Measurements from ENCODE around the gene C17orf107. TPM values are rescaled to one million over a fixed set of nuclear protein-coding genes. Genes with fewer than 3 reads are reported as not detected.

Gene C17orf107
- total RNA-seq, 2 experiments from 2014 or later, result 0.76 to 0.79 TPM

DNA sequence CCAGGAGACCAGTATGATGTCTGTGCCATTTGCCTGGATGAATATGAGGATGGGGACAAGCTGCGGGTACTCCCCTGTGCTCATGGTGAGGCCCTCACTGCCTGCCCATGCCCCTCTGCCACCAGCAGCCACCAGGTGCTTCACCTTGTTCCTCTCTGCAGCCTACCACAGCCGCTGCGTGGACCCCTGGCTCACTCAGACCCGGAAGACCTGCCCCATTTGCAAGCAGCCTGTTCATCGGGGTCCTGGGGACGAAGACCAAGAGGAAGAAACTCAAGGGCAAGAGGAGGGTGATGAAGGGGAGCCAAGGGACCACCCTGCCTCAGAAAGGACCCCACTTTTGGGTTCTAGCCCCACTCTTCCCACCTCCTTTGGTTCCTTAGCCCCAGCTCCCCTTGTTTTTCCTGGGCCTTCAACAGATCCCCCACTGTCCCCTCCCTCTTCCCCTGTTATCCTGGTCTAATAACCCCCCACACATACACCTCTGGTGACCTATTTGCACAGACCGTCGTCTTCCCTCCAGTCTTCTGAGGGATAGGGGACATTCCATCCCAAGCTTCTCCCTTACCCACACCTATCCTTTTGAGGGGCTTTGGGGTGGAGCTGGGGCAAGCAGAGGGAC is 45.3 kb downstream of the C17orf107 start:
- Histone ChIP-seq H3K9me2 (ENCODE audit: insufficient read depth, low read length) (no peaks in the 10 kb centered on the region), H3K36me3 (ENCODE audit: insufficient read depth, low read length) (peaks cover 79% of the 10 kb centered on the region), H4K20me1 (ENCODE audit: insufficient read depth, low read length) (peaks cover 19% of the 10 kb centered on the region), H3K79me2 (ENCODE audit: insufficient read depth, low read depth, low read length) (peaks cover 75% of the 10 kb centered on the region), H3K4me1 (ENCODE audit: insufficient read depth, low read length, poor library complexity, severe bottlenecking) (peaks cover 57% of the 10 kb centered on the region), H3K4me3 (ENCODE audit: low read depth, low read length, poor library complexity, severe bottlenecking) (peak overlapping the region; percentile 100), H3K27ac (ENCODE audit: low read depth, low read length, poor library complexity, severe bottlenecking) (peak overlapping the region; percentile 99), H3K9me3 (ENCODE audit: low read length) (no peaks in the 10 kb centered on the region), H3K4me2 (ENCODE audit: low read length) (peak overlapping the region; percentile 97), H2AFZ (ENCODE audit: low read length) (no peak overlapping the region)
- ChIA-PET POLR2A (interaction anchor here (1.1 kb wide), 1 partner anchor 22 kb away, joined by 3 read pairs; the partner anchor contains the start of gene SPAG7), CTCF (ENCODE audit: unreplicated experiment) (no interaction called here)
- peak; percentile 50 for DNase-seq (ENCODE audit: low spot score)
- TF ChIP-seq CTCF (conservative IDR thresholded peaks at IDR 0.05; ENCODE audit: low read length) (no peak), EZH2phosphoT487 (IDR thresholded peaks at IDR 0.05; ENCODE audit: borderline replicate concordance, low read depth, low read length) (no peak)
- no TSS peak for BruUV-seq (replicated peaks)
- intact Hi-C loops (cut with micrococcal nuclease; ENCODE audit: unreplicated experiment), result loop anchor here (10.0 kb wide), 1 partner anchor 250 kb away; the partner anchor contains the start of gene ZNF594

DNA sequence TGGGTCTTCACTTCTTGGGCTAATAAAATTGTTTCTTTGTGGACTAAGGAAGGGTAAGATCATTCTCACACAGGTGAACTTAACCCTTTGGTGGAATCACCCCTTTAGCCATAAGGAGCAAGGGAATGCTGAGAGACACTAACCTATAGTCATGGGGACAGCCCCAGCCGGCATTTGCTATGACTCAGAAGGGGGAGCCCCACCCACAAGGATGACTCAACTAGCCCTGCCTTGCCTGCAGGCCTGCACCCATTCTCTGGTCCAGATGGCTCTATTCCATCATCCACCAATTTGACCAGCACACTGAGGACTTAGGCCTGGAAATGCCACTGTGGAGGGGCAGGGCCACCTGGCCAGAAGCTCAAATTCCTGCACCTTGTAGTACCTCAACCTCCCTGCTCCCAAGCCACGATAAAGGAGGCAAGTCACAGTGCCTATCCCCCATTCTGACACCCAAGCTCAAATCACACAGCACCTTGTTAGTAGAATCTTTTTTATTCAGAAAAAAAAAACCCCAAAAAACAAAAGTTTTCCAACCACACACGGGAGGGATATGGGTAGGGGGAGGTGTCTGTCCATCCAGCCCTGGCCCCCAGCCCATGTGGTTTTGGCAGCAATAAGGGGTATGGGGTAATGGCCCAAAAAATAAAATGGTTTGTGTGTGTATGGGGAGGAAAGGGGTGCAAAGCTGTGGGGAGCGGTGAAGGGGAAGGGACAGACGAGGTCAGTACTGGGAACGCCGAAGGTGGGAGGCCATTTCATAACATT is 46.0 kb downstream of the C17orf107 start:
- Histone ChIP-seq H2AFZ (ENCODE audit: low read length) (no peak overlapping the region), H3K4me1 (ENCODE audit: insufficient read depth, low read length, poor library complexity, severe bottlenecking) (peaks cover 61% of the 10 kb centered on the region), H3K4me2 (ENCODE audit: low read length) (peak overlapping the region; percentile 97), H3K9me2 (ENCODE audit: insufficient read depth, low read length) (no peaks in the 10 kb centered on the region), H3K79me2 (ENCODE audit: insufficient read depth, low read depth, low read length) (peaks cover 75% of the 10 kb centered on the region), H3K4me3 (ENCODE audit: low read depth, low read length, poor library complexity, severe bottlenecking) (peak overlapping the region; percentile 100), H4K20me1 (ENCODE audit: insufficient read depth, low read length) (peaks cover 19% of the 10 kb centered on the region), H3K36me3 (ENCODE audit: insufficient read depth, low read length) (peaks cover 79% of the 10 kb centered on the region), H3K9me3 (ENCODE audit: low read length) (no peaks in the 10 kb centered on the region), H3K27ac (ENCODE audit: low read depth, low read length, poor library complexity, severe bottlenecking) (peak overlapping the region; percentile 99)
- ChIA-PET POLR2A (interaction anchor here (1.1 to 1.5 kb wide), 2 partner anchors 22 to 41 kb away, joined by 3 read pairs; partner anchors contain the start of gene SPAG7), CTCF (ENCODE audit: unreplicated experiment) (no interaction called here)
- no TSS peak for BruUV-seq (replicated peaks)
- no peak for TF ChIP-seq CTCF (conservative IDR thresholded peaks at IDR 0.05; ENCODE audit: low read length)
- TF ChIP-seq EZH2phosphoT487 (IDR thresholded peaks at IDR 0.05; ENCODE audit: borderline replicate concordance, low read depth, low read length), result no peak
- intact Hi-C loops (cut with micrococcal nuclease; ENCODE audit: unreplicated experiment), result loop anchor here (10.0 kb wide), 1 partner anchor 249 kb away; the partner anchor contains the start of gene ZNF594
- peak; percentile 46 for DNase-seq (ENCODE audit: low spot score)

All from OCI-LY7 (cell line).